K562 (cell line): ENCODE measurements around the gene LGI4. TPM values are rescaled to one million over a fixed set of nuclear protein-coding genes. Genes with fewer than 3 reads are reported as not detected.

Source experiments
- ATAC-seq: fragments of 200-7000 bp; cut with Tn5 transposase; 3 replicates; pipeline ENCODE4 v1.9.1; 2020; ENCODE audit warnings: moderate library complexity
- BruUV-seq: library from RNA; stranded (reverse); fragments of 400-500 nt; replicated peaks from 2 replicates; lab custom pipeline; 2021; lab: Mats Ljungman, UMichigan
- CTCF ChIA-PET: fragments of 300-600 bp; formaldehyde crosslinking; extraction: SDS; loops from one replicate; lab custom pipeline; 2021; ENCODE audit warnings: low intra/inter-chr PET ratio; lab: Yijun Ruan, JAX
- POLR2A ChIA-PET: fragments of 300-600, 350-650 bp; sonication (Branson Sonifier 250); formaldehyde crosslinking; extraction: SDS; loops from one replicate; lab custom pipeline; 2021; ENCODE audit warnings: antibody characterized with exemption, inconsistent platforms; lab: Yijun Ruan, JAX
- DNase-seq, 4 experiments: peaks; one replicate each; pipeline versions ENCODE4 v3.0.0 to v3.0.0-alpha.2; 2011 to 2018; ENCODE audit warnings: low spot score in 3 of 4, mixed read lengths in 3 of 4; ENCODE audit errors: extremely low read depth in 1 of 4
- FAIRE-seq: peaks from 2 replicates; lab custom pipeline; 2011; peaks lifted over from hg19 to GRCh38; lab: Jason Lieb, UNC
- H2AFZ ChIP-seq: 2 replicates; pipeline ENCODE4 v1.6.0; 2011; ENCODE audit warnings: low read depth, low read length, control low read depth, inconsistent platforms
- H3K27ac ChIP-seq: fragments of 200-600 bp; 3 replicates; pipeline ENCODE4 v1.8.0; 2011; ENCODE audit warnings: low read depth, mild to moderate bottlenecking, control low read depth, inconsistent platforms, low read length, moderate library complexity, mixed read lengths; ENCODE audit errors: extremely low read depth
- H3K27me3 ChIP-seq, 2 experiments: fragments of 300-600 bp in 1 of 2; 2 replicates in 1 of 2; 3 replicates in 1 of 2; pipeline versions ENCODE4 v1.6.0 to v1.8.0; 2011; ENCODE audit warnings: inconsistent platforms in 2 of 2, low read length in 2 of 2, mild to moderate bottlenecking in 1 of 2, mixed read lengths in 1 of 2, moderate library complexity in 1 of 2; ENCODE audit not compliant: control insufficient read depth in 2 of 2, insufficient read depth in 2 of 2
- H3K36me3 ChIP-seq: fragments of 300-600 bp; 3 replicates; pipeline ENCODE4 v1.8.0; 2011; ENCODE audit warnings: mild to moderate bottlenecking, low read length, inconsistent platforms; ENCODE audit not compliant: control insufficient read depth, insufficient read depth
- H3K4me1 ChIP-seq, 2 experiments: fragments of 200-600 bp in 1 of 2; replicated peaks in 1 of 2; 2 replicates in 1 of 2; 3 replicates in 1 of 2; pipeline versions ENCODE4 v1.5.1 to v1.8.0; 2011; ENCODE audit warnings: inconsistent platforms in 2 of 2, low read length in 2 of 2, mild to moderate bottlenecking in 1 of 2, mixed read lengths in 1 of 2, moderate library complexity in 1 of 2; ENCODE audit not compliant: control insufficient read depth in 2 of 2, insufficient read depth in 2 of 2
- H3K4me2 ChIP-seq: 2 replicates; pipeline ENCODE4 v1.6.1; 2011; ENCODE audit warnings: low read length, control low read depth, inconsistent platforms, mixed read lengths; ENCODE audit not compliant: insufficient read depth
- H3K4me3 ChIP-seq: fragments of 200-600 bp; sonication (generic), shearing (Covaris generic); 2 replicates; pipeline ENCODE4 v1.5.1; 2016; ENCODE audit warnings: control low read depth, inconsistent platforms
- H3K79me2 ChIP-seq: fragments of 200-600 bp; 3 replicates; pipeline ENCODE4 v1.8.0; 2011; ENCODE audit warnings: low read length, inconsistent platforms; ENCODE audit not compliant: control insufficient read depth, insufficient read depth
- H3K9ac ChIP-seq, 2 experiments: 2 replicates each; pipeline versions ENCODE4 v1.6.0 to v1.6.1; 2011; ENCODE audit warnings: low read depth in 2 of 2, low read length in 2 of 2, control low read depth in 1 of 2, inconsistent platforms in 1 of 2, mild to moderate bottlenecking in 1 of 2, mixed read lengths in 1 of 2; ENCODE audit not compliant: insufficient read depth in 1 of 2
- H3K9me1 ChIP-seq: one replicate; pipeline ENCODE4 v1.6.0; 2011; ENCODE audit warnings: inconsistent platforms, mild to moderate bottlenecking, low read length, moderate library complexity; ENCODE audit not compliant: control insufficient read depth, insufficient read depth
- H3K9me3 ChIP-seq: replicated peaks from 2 replicates; pipeline ENCODE4 v1.5.1; 2011; ENCODE audit warnings: low read depth, low read length, inconsistent platforms; ENCODE audit not compliant: control insufficient read depth, insufficient read depth
- H4K20me1 ChIP-seq: replicated peaks from 2 replicates; pipeline ENCODE4 v1.6.1; 2011; ENCODE audit warnings: low read length, inconsistent platforms, mixed read lengths; ENCODE audit not compliant: control insufficient read depth, insufficient read depth
- CEBPB ChIP-seq: fragments of 450-650 bp; IDR thresholded peaks from 2 replicates; pipeline ENCODE4 v1.6.1; 2016; ENCODE audit warnings: missing genetic modification characterization, missing compliant biosample characterization
- DIDO1 ChIP-seq: fragments of 450-650 bp; IDR thresholded peaks from 2 replicates; pipeline ENCODE4 v1.6.1; 2016; ENCODE audit warnings: low read depth, missing biosample characterization, missing genetic modification characterization
- HDAC1 ChIP-seq, 2 experiments: fragments of 450-650 bp; IDR thresholded peaks; 2 replicates each; pipeline ENCODE4 v1.6.1; 2016 to 2017; ENCODE audit warnings: inconsistent platforms in 1 of 2, mild to moderate bottlenecking in 1 of 2, moderate library complexity in 1 of 2
- KAT8 ChIP-seq: fragments of 450-650 bp; IDR thresholded peaks from 2 replicates; pipeline ENCODE4 v1.6.1; 2016; ENCODE audit warnings: low read depth, mild to moderate bottlenecking
- POLR2G ChIP-seq: fragments of 200-400 bp; formaldehyde crosslinking; IDR thresholded peaks from 2 replicates; pipeline ENCODE4 v1.6.1; 2017; ENCODE audit warnings: low read depth, mild to moderate bottlenecking, antibody characterized with exemption, low read length, moderate library complexity
- RBFOX2 ChIP-seq: fragments of 200-400 bp; formaldehyde crosslinking; IDR thresholded peaks from 2 replicates; pipeline ENCODE4 v1.6.1; 2017; ENCODE audit warnings: low read depth, mild to moderate bottlenecking, low read length, moderate library complexity
- SNAPC5 ChIP-seq: fragments of 250-450 bp; sonication (Bioruptor Pico); IDR thresholded peaks from 2 replicates; pipeline ENCODE4 v1.8.0; 2021; ENCODE audit warnings: moderate library complexity, mild to moderate bottlenecking, inconsistent platforms
- TCF15 ChIP-seq: fragments of 250-450 bp; sonication (Bioruptor Pico); IDR thresholded peaks from 2 replicates; pipeline ENCODE4 v1.8.0; 2022; ENCODE audit warnings: moderate library complexity, mild to moderate bottlenecking, inconsistent platforms
- ZNF512 ChIP-seq: IDR thresholded peaks from 2 replicates; pipeline ENCODE4 v1.6.1; 2016; ENCODE audit warnings: missing genetic modification characterization, missing compliant biosample characterization
- ZNF778 ChIP-seq: fragments of 450-650 bp; formaldehyde crosslinking; IDR thresholded peaks from 2 replicates; pipeline ENCODE4 v1.4.0; 2020; ENCODE audit warnings: mild to moderate bottlenecking, moderate library complexity
- WGBS: fragments of 100-300 bp; shearing (Covaris generic); methylation state at CpG from one replicate; pipeline ENCODE4 v1.1.6; 2016; ENCODE audit warnings: low coverage, mixed read lengths; ENCODE audit not compliant: insufficient coverage; ENCODE audit errors: missing lambda C conversion rate; 5-methylcytosine and 5-hydroxymethylcytosine counted together
- in situ Hi-C: fragments of 300-500 bp; cut with MboI; formaldehyde crosslinking; loops from 4 replicates; pipeline ENCODE4 v1.15.0; 2018; ENCODE audit warnings: inconsistent platforms, mixed read lengths
- intact Hi-C: fragments of 100-400 bp; cut with micrococcal nuclease; formaldehyde crosslinking; loops from 2 replicates; pipeline ENCODE4 v1.14.2; 2022
- polyA plus RNA-seq, 8 experiments: library from polyadenylated mRNA; depleted of rRNA in 4 of 8; stranded (reverse) in 5 of 8; unstranded in 3 of 8; fragments of >200 nt; fragmentation: Nextera tagmentation in 2 of 8; fragmentation: Illumina TruSeq in 1 of 8; extraction: Ambion mirVana in 2 of 8; extraction: Trizol in 1 of 8; gene quantifications; 2 replicates each; pipeline versions ENCODE4 v1.2.1 to v1.2.3, GENCODE V29; 2011 to 2014; ENCODE audit warnings: inconsistent platforms in 1 of 8, missing spikeins in 1 of 8
- total RNA-seq, 7 experiments: library from RNA; depleted of rRNA in 6 of 7; stranded (reverse); fragments of >200 nt in 6 of 7; fragmentation: Illumina TruSeq in 2 of 7; extraction: Trizol in 2 of 7; gene quantifications; 2 replicates each; pipeline versions ENCODE4 v1.2.1 to v1.2.3, GENCODE V29; 2011 to 2021; ENCODE audit warnings: low replicate concordance in 1 of 7

The LGI4 gene
- total and polyA plus RNA-seq, 9 of the 15 experiments (the other 6 are each of a cell fraction or from before 2014, with no cell fraction given): 0.14 to 0.30 (median 0.24) TPM; not detected in 4

- TF ChIP-seq ZNF512 (tag): peak; percentile 54
- 0 out of 2 replicates have a peak, but pooled peaks have one; percentile 28 for TF ChIP-seq CEBPB
- TF ChIP-seq DIDO1 (tag): no peak
- TF ChIP-seq, all 486 proteins: peak for 2
- BruUV-seq: no TSS peak
- Histone ChIP-seq H3K79me2 (no peaks in the 10 kb centered on the region), H3K9me3 (peaks cover 22% of the 10 kb centered on the region; the same call in 1 of the 2 replicates), H4K20me1 (no peaks in the 10 kb centered on the region), H2AFZ (no peak overlapping the region), H3K27me3 (no peaks in the 10 kb centered on the region), H3K36me3 (peaks cover 31% of the 10 kb centered on the region), H3K4me3 (no peak overlapping the region), H3K9me1 (no peaks in the 10 kb centered on the region), H3K27ac (no peak overlapping the region), H3K4me2 (no peak overlapping the region), H3K9ac (no peak overlapping the region), H3K4me1 (peaks cover 10 to 12% of the 10 kb centered on the region in 2 experiments; a peak in 4 of 5 replicates)
- ATAC-seq: no peak
- ChIA-PET POLR2A (interaction anchor here (0.6 to 0.7 kb wide), 2 partner anchors 11 to 578 kb away, joined by 3 to 4 read pairs; no protein-coding TSS in a partner anchor), CTCF (no interaction called here)
- FAIRE-seq: no peak
- 88% methylated on average over 6 of the region's 6 CpGs for WGBS
- intact Hi-C loops (no loop called here), in situ Hi-C loops (no loop called here)
- DNase-seq: no peak
Measured at GRCh38 chr19:35174226-35174625, 39.4 kb upstream of the LGI4 start.

- no peak overlapping the region for H2AFZ ChIP-seq
- 79% methylated on average over 3 of the region's 3 CpGs for WGBS
- intact Hi-C loops: no loop called here
- in situ Hi-C loops: no loop called here
- peaks cover 3% of the 10 kb centered on the region; the same call in 2 of the 3 replicates for H3K79me2 ChIP-seq
- DNase-seq: no peak
- no peak overlapping the region for H3K27ac ChIP-seq
- H3K9me3 ChIP-seq: peaks cover 12% of the 10 kb centered on the region; the same call in 1 of the 2 replicates
- H3K27me3 ChIP-seq: no peaks in the 10 kb centered on the region
- FAIRE-seq: no peak
- TF ChIP-seq POLR2G (0 out of 2 replicates have a peak, but pooled peaks have one; percentile 42), TCF15 (no peak), HDAC1 (IDR thresholded peaks at IDR 0.05) (no peak), KAT8 (no peak), ZNF778 (CRISPR knock-in tag) (no peak), SNAPC5 (no peak), RBFOX2 (0 out of 2 replicates have a peak, but pooled peaks have one; percentile 17)
- no peak overlapping the region for H3K9ac ChIP-seq
- ATAC-seq: no peak
- H3K36me3 ChIP-seq: peaks cover 54% of the 10 kb centered on the region
- no peak overlapping the region for H3K4me2 ChIP-seq
- POLR2A ChIA-PET: interaction anchor here (0.6 to 1.8 kb wide), 6 partner anchors 10 to 135 kb away, joined by 3 to 8 read pairs (median 4); no protein-coding TSS in a partner anchor
- no peaks in the 10 kb centered on the region for H3K9me1 ChIP-seq
- CTCF ChIA-PET: no interaction called here
- BruUV-seq: no TSS peak
- no peak overlapping the region for H3K4me3 ChIP-seq
- no peaks in the 10 kb centered on the region for H4K20me1 ChIP-seq
- peaks cover 26 to 29% of the 10 kb centered on the region in 2 experiments for H3K4me1 ChIP-seq
Measured at GRCh38 chr19:35171730-35172129, 36.9 kb upstream of the LGI4 start.
